ENCODE measurements around the gene MCOLN2.

MCOLN2 gene

GRCh38 chr1:84985365-84985764, 11.5 kb downstream of the MCOLN2 start:
- DNase-seq (ENCODE audit: low read depth in 2 of 2), result no peak

DNA sequence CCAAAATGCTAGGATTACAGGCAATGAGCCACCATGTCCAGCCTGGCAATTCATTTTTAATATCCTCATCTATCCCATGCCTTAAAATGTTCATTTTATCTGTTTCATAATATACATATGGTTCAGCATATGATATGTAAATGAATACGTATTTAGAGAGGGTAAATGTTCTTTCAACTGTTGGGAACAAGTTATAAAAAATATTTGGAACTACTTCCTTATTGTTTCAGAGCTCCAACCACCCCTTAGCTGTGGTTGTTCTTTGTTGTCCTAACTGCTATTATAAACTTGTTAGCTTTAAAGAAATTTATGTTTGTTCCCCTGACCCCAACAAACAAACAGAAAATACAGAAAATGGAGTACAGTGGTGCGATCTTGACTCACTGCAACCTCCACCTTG, 14.5 kb downstream of the MCOLN2 start:
- no peak for DNase-seq (ENCODE audit: low read depth in 2 of 2)

DNA sequence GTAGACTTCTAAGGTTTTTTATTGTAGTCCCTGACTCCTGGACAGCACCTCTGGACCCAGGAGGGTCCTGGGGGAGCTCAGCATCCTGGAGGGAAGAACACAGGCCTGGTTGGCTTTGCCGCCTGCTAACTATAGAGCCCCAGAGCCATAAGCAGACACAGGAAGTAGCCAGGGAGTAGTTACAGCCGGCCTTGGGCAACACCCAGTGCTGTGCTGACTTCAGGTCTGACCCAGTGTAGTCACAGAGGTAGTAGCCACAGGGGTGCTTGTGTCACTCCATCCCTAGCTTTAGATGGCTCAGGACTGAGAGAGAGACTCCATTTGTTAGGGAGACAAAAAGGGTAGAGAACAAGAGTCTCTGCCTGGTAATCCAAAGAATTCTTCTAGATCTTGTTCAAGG, 21.9 kb downstream of the MCOLN2 start:
- DNase-seq (ENCODE audit: low read depth in 2 of 2), result no peak

DNA sequence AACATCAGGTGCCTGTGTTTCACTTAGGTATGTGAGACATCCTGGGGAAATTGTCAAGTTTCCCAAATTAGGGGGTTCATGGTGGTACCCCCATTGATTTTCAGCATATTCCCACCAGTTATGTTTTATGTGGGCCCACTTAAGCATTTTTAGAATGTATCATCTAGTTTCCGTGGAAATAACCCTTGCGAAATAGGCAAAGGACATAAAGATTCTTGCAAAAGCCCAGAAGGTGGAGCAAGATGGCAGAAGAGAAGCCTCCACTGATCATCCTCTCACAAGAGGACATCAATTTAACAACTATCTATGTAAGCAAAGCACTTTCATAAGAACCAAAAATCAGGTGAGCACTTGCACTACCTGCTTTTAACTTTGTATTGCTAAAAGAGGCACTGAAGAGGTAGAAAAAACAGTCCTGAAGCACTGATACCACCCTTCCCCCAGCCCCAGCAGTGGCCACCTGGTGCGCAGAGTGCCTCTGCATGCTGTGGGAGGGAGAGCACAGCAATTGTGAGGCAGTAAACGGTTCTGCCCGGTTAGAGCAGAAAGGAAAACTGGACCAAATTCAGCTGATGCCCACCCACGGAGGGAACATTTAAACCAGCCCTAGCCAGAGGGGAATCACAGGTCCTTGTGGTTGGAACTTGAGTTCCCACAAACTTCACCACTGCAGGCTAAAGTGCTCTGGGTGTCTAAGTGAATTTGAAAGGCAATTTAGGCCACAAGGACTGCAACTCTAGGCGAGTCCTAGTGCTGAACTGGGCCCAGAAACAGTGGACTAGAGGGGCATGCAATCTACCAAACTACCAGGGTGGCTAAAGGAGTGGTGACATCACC, 23.2 kb downstream of the MCOLN2 start:
- DNase-seq (ENCODE audit: low read depth in 2 of 2), result no peak

DNA sequence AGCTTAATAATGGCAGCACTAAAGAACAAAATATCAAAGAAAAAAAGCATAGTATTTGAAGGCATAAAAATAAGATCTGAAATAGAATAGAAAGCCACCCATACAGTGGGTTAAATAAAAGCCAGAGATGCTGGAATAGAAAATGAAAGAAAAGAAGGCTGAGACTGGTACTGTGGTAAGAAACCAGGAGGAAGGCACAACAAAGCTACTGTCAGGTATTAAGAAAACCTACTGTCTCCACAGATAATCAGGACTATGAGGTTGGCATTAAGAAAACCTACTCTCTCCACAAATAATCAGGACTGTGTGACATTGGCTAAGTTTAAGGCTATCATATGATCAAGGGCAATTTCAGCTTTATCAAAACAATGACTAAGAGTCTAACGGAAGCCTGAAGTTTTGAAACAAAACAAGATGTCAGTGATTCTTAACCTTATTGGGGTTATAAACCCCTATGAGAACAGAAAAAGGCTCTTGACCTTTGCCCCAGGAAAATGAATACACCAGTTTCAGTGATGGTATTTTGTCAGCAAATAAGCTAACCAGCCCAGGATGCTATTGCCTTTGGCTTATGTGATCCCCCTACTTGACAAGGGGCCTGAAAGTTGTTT, 24.4 kb downstream of the MCOLN2 start:
- no peak for DNase-seq (ENCODE audit: low read depth in 2 of 2)

- DNase-seq (ENCODE audit: low read depth in 2 of 2), result no peak
Measured at GRCh38 chr1:84971957-84972356, 25.0 kb downstream of the MCOLN2 start.

GRCh38 chr1:84969489-84970250, 27.2 kb downstream of the MCOLN2 start:
- no peak for DNase-seq (ENCODE audit: low read depth in 2 of 2)

- no peak for DNase-seq (ENCODE audit: low read depth in 2 of 2)
Measured at GRCh38 chr1:84968865-84969264, 28.0 kb downstream of the MCOLN2 start.

DNA sequence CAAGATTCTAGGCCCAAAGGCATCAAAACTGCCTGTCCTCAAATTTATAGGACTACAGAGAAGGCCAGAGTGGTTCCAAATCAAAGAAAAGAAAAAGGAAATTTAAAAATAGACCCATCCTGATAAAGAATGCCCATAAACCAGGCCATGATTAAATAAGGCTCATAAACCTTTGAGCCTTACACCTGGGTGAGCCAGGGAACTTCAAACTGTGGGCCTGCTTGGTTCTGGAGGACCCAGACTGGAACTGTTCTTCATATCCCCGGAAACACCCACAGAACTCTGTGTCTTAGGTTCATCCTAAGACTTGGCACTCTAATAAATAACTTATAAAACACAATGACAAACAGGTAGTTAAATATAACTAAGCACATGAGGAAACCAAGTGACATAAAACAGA, 28.8 kb downstream of the MCOLN2 start:
- DNase-seq (ENCODE audit: low read depth in 2 of 2), result no peak

DNA sequence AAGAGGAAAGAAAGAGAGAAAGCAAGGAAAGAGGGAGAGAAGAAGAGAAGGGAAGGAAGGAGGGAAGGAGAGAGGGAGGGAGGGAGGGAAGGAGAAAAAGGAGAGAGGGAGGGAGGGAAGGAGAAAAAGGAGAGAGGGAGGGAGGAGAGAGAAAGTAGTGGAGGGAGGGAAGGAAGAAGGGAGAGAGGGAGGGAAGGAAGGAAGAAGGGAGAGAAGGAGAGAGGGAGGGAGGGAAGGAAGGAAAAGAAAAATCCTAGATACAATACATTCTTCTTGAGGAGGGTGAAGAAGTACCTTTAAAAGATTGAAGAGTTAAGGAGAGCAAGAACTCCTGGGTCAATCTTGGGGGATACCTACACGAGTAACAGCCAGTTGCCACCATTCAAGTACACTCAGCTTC, 29.2 kb downstream of the MCOLN2 start:
- no peak for DNase-seq (ENCODE audit: low read depth in 2 of 2)

GRCh38 chr1:84963021-84963420, 33.9 kb downstream of the MCOLN2 start:
- no peak for DNase-seq (ENCODE audit: low read depth in 2 of 2)

DNA sequence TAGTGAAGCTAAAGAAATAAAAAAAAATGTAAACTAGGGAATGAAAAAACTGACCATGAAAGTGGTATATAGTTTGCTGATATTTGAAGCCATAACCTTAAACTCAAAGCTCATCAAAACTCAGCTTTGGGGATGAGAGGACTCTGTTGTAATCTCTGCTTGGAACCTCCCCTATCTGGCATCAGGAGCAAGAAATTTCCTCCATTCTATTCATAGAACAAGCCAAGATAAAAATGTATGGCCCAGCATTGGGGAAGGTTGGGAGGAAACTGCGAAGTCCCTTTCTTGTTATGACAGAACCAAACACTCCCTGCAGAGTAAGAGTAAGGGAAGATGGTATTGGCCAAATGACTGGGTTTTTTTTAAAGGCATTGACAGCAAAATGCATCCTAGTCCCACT, 35.6 kb downstream of the MCOLN2 start:
- no peak for DNase-seq (ENCODE audit: low read depth in 2 of 2)

- no peak for DNase-seq (ENCODE audit: low read depth in 2 of 2)
Measured at GRCh38 chr1:84960371-84960770, 36.5 kb downstream of the MCOLN2 start.

DNA sequence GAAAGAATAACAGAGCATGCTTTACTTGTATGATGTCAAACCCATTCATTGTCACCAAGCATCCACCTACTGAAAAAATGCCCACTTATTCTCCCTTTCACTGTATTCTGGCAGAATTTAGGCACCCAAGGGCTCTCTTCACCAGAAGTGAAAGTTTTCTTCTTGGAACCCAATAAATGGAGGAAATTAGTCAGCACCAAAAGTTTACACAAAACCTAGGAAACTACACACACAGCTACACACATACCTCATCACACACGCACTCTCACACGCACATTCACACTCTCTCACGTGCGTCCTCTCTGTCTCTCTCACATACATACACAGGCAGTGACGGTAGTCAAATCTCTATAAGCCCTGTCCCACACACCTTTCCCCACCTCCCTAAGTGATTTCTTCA, 37.6 kb downstream of the MCOLN2 start:
- DNase-seq (ENCODE audit: low read depth in 2 of 2), result peak in 1 of 2 donors; percentile 8

DNA sequence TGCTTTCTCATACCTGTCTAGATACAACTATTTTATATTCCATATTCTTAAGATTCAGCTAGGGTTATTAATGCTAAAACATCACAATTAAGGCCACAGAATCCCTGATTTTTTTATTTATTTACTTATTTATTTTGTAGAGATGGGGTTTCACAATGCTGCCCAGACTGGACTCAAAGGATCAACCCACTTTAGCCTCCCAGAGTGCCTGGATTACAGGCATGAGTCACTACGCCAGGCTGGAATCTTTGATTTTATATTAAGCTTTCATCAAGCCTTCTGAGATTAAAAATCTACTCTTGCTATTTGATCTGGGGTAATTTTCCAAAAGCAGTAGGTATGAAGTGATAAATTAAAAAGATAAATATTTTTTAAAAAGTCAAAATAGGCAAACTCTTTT, 38.9 kb downstream of the MCOLN2 start:
- DNase-seq (ENCODE audit: low read depth in 2 of 2), result no peak

GRCh38 chr1:84956655-84957054, 40.3 kb downstream of the MCOLN2 start:
- DNase-seq (ENCODE audit: low read depth in 2 of 2), result no peak

DNA sequence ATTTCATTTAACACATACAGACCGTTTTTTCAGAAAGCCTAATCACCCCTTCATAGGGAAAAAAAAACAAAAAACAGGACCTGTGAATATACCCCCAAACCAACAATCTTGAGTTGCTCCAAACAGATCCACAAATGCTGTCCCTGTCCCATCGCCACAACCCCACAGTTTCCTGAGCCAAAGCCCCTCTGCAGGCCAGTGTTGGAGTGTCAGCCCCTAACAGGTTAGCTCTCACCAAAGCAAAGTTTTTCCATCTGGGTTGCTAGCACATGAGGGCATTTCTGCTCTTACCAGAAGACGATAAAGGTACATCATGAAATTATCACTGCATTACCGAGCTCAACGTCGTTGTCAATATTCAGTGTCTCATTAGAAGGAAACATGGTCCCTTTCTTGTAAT, 40.8 kb downstream of the MCOLN2 start:
- no peak for DNase-seq (ENCODE audit: low read depth in 2 of 2)

DNA sequence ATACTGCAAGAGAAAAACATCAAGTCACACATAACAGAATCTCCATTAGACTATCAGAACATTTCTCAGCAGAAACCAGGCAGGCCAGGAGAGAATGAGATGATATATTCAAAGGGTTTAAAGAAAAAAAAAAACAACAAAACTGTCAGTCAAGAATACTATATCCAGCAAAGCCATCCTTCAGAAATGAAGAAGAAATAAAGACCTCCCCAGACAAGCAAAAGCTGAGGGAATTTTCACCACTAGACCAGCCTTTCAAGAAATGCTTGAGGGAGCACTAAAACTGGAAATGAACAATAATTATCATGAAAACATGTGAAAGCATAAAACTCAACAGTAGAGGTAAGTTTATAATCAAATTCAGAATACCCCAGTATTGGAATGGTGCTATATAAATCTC, 47.2 kb downstream of the MCOLN2 start:
- no peak for DNase-seq (ENCODE audit: low read depth in 2 of 2)

GRCh38 chr1:84947536-84948410, 49.1 kb downstream of the MCOLN2 start:
- DNase-seq (ENCODE audit: low read depth in 2 of 2), result no peak

DNA sequence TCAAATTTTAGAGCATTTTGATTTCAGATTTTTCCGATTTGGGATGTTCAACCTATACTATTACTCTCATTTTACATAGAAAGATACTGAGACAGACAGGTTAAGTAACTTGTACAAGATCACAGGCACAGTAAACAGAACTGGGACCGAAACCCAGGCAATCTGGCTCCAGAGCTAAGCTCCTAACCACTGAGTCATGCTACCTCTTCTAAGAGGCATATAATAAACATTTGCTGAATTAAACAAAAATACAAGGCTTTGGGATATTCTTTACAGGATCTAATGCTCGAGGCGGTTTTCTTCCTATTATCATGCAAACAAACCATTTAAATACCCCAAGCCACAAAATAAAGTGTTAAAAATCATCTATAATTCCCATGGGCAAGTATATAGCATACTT, 50.3 kb downstream of the MCOLN2 start:
- no peak for DNase-seq (ENCODE audit: low read depth in 2 of 2)

GRCh38 chr1:84944767-84945486, 52.0 kb downstream of the MCOLN2 start:
- peak; percentile 22 to 74 for DNase-seq (ENCODE audit: low read depth in 2 of 2)
